Stimulated activated CD4-positive, alpha-beta T cell treated with anti-CD3 and anti-CD28 coated beads, Interleukin-15, amount 100 ng/mL, for 48 hours (primary cell): ENCODE results near the gene UTP20.

ENCODE experiments used
- DNase-seq, 2 donors: peaks; one replicate each; pipeline ENCODE4 v3.0.0-alpha.2; 2020; ENCODE audit warnings: low read depth in 2 of 2

UTP20 gene

DNA sequence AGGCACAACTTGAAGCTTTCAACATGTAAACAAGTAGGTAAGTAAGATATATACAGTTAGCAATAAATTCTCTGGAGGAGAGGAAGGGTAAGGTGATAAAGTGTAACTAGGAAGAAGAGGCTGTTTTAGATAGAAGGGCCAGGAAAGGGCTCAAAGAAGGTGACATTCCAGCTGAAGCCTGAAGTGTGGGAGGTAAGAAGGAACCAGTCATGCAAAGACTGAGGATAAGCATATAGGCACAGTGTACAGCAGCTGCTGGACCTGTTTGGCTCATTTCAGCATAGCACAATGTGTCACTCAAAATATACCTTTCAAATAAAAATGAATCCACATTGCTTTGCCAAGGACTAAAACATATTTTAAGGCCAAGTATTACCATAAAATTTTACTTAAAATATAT, 156.2 kb downstream of the UTP20 start:
- no peak for DNase-seq
